Skeletal muscle cell (primary cell): ENCODE results near the gene TRIM2.

Experiments used
- DNase-seq: peaks from one replicate; pipeline ENCODE4 v3.0.0-alpha.2; 2010; ENCODE audit warnings: low read depth
- H3K4me3 ChIP-seq: 2 replicates; pipeline ENCODE4 v1.5.1; 2011; ENCODE audit warnings: low read depth, mild to moderate bottlenecking, control low read depth, low read length, moderate library complexity

Gene TRIM2

DNA sequence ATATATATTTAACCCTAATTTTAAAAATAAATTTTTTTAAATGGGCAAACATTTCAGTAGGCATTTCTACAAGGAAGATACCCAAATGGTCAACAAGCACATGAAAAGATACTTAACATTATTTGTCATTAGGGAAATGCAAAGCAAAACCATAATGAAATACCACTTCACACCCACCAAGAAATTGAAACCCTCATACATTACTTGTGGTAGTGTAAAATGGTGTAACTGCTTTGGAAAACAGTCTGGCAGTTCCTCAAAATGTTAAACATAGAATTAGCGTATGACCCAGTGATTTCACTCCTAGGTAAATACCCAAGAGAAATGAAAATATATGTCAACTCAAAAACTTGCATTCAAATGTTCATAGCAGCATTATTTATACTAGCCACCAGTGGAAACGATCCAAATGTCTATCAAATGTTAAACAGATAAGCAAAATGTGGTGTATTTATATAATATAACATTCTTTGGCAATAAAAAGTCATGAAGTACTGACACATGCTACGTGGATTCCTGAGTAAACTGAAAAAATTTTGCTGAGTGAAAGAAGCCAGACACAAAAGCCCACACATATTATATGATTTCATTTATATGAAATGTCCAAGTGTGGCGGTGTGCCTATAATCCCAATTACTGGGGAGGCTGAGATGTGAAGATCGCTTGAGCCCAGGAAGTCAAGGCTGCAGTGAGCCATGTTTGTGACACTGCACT lies 16.6 kb downstream of the TRIM2 start:
- no peak overlapping the region for H3K4me3 ChIP-seq
- DNase-seq: no peak

DNA sequence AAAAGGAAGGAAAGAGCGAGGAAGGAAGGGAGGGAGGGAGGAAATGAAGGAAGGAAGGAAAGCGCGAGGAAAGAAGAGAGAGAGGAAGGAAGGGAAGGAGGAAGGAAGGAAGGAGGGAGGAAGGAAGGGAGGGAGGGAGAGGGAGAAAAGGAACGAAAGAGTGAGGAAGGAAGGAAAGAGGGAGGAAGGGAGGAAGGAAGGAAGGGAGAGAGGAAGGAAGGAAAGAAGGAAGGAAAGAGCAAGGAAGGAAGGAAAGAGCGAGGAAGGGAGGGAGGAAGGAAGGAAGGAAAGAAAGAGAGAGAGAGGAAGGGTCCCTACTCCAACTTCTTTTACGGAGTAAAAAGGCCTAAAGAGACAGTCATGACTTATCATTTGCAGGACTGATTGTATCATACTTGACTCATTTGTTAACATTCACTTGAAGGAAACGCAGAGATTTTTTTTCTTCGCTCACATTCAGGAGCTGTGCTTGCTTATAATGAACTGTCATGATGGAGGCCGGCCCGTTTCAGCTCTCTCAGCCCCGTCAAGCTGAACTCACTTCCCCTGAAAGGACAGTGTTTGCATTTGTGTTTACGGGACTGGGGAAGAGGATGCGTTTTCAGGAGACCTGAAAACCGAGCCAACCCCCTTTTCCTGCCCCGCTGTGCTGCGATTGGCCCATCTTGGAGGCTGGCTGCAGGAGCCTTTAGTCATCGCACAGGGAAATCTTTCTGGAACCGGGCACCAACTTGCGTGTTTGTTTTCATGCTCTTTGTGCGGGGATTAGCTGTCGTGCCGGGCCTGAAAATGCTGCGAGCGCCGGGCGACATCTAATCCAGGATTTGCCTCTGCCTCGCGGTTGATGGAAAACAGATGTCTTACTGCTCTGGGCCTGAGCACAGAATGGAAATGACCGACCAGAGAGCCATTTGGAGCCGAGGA lies 17.8 kb downstream of the TRIM2 start:
- DNase-seq: peak; percentile 60
- peak overlapping the region; percentile 62 for H3K4me3 ChIP-seq

DNA sequence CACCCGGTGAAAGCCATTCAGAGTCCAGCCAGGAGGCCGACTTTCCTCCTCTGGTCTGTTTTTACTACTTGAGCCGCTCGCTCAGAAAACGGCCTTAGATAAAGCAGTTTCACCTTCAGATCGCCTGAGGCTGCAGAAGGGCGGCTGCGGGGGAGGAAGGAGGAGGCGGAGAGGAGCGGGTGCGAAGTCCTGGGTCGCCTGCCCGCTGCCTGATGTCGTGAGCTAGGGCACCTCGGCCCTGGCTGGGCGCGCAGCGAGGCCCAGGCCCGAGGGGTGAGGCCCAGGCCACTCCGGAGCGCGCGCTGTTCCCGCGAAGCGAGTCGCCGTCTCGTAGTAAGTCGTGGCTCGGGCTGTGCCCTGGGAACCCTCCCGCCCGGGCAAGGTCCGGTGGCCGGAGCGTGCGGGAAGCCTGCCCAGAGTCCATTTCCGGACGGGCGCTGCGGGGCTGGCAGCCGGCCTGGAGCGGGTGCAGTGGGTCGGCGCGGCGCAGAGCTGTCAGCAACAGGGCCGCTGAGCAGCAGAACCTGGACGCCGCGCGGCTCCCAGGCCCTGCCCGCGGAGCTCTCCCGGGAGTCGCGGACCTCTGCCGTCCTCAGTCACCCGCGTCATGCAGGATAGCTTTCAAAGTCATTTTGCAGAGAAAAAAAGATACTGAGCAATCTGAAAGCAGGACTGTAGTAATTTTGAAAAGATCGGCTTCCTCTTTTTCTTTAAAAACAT lies 18.6 kb downstream of the TRIM2 start:
- DNase-seq: no peak
- peak overlapping the region; percentile 62 for H3K4me3 ChIP-seq

DNA sequence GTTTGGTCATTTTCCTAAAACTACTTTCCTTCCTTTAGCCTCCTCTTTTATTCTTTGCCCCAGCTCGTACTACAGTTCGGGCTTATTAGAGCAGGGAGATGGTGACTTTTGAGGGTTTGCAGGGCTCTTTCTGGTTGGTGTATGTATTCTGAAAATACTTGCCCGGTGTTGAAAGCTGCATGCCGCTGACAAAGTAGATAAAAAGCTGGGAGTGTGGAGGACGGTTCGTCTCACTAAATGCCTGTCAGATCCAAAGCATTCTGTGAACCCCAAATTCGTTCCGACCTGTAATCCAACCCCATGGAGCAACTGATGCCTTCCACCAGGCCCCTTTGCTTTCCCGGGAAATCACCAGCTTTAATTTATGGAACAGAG lies 19.2 kb downstream of the TRIM2 start:
- DNase-seq: no peak
- peak overlapping the region; percentile 62 for H3K4me3 ChIP-seq

DNA sequence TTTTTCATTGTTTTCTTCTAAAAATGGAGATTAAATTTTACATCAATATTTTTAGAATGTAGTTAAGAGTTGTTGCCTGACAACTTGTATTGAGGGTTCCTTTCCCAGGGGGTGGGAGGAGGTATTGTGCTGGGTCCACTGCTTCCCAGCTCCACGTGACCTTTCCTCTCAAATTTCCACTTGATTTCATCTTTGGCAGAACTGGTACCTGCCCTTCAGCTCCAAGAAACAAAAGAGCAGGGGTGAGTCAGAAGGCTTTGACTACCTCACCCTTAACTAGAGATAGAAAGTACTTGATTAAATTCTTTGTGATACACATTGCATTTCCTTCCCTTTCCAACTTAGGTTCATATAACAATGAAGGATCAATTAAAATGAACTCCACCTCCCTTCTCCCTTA lies 19.7 kb downstream of the TRIM2 start:
- H3K4me3 ChIP-seq: peak overlapping the region; percentile 62
- DNase-seq: no peak

DNA sequence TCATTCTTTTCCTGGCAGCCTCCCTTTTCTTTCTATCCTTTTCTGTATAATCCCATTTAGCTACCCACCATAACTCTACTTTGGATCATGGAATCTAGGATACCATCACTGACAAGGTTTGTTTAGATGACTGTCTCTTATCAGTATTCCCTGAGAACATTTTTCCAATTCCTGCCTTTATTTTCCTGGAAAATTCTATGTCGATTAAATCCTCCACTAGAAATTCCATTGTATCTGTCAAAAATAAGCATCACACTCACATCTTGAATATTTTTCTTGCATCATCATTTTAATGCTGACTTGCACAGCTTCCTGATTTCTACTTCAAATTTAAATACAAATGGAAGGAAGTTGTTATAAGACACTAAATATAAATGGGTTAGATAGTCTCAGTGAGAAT lies 20.2 kb downstream of the TRIM2 start:
- no peak for DNase-seq
- no peak overlapping the region for H3K4me3 ChIP-seq

- H3K4me3 ChIP-seq: no peak overlapping the region
- no peak for DNase-seq
These were observed 23.3 kb downstream of the TRIM2 start for GRCh38 chr4:153227469-153228075.

DNA sequence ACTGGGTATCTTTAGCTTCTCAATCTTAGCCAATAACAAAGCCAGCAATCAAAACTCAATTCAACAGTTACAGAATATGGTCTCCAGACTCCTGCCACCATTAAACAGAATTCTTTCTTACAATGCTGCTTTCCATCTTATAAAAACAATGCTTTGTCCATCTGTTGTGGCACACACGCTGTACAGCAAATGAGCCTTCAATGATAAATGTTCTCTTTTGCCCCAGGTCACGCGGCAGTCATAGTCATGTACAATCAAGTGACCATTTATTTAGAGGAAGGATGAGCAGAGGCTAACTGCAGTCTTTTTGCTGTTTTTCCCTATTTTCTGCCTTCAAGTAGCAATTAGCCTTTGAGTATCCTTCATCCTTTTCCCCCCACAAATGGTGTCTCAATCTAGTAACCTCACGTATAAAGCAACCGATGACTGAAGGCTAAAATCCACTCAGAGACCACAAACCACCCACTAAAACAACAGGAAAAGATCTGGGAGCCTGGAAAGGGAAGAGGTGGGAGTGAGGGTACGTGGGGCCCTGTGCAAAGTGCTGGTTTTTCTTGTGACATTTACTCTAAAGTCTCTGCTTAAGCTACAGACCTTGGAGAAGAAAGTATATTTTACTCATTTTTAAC lies 24.4 kb downstream of the TRIM2 start:
- H3K4me3 ChIP-seq: no peak overlapping the region
- no peak for DNase-seq

DNA sequence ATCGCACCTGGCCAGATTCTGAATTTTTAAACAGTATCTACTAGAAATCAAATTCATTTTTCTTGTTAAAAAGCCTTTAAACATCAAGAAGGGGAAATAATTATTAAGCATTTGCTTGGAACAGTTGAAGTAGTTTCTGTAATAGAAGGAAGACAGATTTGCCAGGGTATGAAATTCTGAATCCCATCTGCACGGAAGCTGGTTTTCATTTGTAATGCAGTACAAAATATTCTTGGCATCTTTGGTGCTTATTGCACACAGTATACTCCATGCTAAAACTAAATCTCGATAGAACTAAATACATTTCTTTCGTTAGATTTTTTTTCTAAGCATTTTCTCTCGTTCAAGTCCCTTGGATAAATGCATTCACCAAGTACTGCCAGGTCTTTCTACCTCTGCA lies 25.3 kb downstream of the TRIM2 start:
- no peak overlapping the region for H3K4me3 ChIP-seq
- no peak for DNase-seq

DNA sequence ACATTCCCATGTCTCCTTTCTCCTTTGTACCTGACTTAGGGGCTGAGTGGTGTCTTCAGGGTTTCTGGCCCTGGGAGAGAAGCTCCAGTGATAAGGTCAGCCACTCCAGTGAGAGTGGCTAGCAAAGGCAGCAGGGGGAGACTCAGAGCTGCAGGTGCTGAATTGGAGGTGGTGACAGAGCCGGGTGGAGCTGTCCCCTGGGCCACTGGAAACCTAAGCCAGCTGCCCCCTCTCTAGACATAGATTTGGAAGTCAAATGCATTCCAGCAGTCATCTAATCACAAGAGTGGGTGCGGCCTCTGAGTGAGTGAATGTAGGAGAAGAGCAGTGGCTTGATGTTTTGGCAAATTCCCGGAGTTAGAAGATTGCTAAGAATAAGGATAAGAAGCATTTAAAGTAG lies 28.5 kb downstream of the TRIM2 start:
- H3K4me3 ChIP-seq: no peak overlapping the region
- DNase-seq: no peak

DNA sequence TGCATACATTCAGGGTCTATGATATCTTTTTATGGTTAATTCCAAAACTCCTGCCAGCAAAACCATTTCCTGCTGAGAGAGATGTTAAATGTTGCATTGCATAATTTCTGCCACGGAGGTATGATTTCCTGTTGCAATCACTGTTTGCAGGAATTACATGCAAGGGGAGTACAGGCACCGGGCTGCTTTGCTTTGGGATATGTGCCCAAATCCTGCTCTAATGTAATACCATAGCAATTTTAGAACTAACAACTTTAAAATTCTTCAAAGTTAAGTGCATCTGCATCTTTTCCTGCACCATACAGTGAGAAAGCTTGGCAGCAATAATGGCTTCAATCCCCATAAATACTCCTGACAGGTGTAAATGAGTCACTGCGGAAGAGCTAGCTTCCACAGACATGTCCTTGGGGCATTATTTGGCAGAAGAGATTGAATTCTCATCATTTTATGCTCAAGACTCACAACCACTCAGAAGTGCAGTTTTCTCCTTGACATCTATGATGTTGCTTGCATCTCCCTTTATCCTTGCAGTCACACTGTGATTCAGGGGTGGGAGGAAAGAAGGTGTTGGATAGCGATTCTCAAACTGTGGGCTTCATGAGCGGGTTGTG lies 29.6 kb downstream of the TRIM2 start:
- H3K4me3 ChIP-seq: no peak overlapping the region
- peak; percentile 94 for DNase-seq

- H3K4me3 ChIP-seq: no peak overlapping the region
- no peak for DNase-seq
These were observed 30.6 kb downstream of the TRIM2 start for GRCh38 chr4:153234885-153235284.

DNA sequence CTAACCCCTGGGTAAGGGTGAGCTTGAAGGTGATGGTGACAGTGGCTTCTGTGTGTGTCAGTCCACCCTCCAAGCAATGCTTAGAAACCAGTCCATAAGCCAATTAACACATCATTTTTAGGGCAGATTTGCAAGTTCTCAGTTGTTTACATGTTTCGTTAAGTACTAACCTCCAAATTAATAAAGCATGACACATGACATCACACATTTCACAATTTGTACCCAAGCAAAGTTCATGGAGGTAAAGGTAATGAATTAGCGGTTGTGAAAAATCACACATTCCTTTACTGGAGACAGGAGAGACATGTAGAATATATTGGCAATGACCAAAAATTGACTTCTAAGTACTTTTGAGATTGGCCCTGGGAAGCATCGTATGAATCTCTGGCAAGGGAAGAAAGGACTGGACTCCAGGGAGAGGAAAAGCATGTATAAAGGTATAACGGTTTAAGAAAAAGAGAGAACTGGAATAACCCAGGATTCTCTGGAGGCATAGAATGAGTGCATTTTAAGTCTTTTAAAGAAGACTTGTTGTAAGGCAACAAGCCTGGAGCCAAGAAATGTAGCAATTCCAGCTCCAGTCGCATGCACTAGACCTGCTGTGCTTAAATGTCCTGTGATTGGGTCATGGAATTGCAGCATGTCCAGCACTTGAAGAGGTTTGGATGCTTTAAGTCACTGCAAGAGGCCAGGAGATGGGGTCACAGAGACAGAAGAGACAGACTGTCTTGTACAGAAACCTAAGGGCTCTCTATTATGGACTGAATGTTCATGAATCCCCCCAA lies 34.1 kb downstream of the TRIM2 start:
- no peak overlapping the region for H3K4me3 ChIP-seq

GRCh38 chr4:153239409-153239808 lies 35.2 kb downstream of the TRIM2 start:
- no peak for DNase-seq
- no peak overlapping the region for H3K4me3 ChIP-seq

More for the DNA sequence above, 34.1 kb downstream of the TRIM2 start:
- DNase-seq: no peak

DNA sequence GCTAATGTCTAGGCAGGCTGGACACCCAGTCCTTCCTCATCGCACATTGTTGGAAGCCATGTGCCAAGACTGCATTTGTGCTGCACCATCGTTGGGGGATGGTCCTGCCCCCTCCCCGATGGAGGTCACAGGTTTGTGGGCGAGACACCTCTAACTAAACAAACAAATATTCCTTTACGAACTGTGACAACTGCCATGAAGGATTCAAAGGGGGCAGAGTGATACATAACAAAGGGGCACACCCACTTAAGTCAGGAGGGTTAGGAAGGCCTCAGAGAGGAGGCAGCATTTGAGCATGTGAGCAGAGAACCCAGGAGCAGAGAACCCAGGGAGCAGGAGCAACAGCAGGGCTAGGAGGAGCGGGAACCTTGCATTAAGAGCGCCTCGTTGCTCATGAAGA lies 37.1 kb downstream of the TRIM2 start:
- no peak for DNase-seq
- H3K4me3 ChIP-seq: no peak overlapping the region

DNA sequence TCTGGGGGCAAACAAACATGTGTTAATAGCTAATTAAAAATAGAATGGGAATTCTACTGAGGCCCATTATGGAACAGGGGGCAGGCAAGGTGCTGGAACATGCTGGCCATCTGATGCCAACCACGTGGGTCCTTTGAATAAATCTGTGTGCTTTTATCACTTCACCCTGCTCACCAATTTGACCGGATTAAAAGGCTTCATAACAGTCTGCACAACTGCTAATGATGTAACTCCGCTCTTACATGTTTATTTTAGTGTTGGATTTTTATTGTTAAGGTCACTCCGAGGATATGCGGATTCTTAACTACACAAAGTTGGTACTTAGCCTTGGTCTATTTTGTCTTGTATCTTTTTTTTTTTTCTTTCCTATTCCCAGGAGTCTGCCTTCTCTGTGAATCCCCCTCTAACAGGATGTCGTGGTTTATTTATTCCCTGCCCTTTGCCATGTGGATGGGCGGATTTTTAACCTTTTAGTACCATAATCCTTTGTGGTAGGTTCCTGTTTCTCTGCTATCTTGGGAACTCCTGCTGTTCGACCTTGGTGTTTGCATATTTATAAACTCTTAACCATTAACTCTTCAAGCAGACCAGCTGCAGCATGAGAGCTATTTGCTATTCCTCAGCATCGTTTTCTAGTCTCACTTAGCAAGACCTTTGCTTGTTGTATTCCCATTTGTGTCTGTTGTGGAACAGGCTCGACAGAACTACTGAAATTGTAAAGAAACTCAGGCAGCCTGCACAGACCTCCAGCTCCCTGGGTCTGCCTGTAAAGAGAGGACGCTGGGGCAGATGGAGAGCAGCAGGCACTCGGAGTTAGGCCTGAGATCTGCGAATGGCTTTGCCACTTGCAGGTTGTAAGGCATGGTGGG lies 38.0 kb downstream of the TRIM2 start:
- H3K4me3 ChIP-seq: no peak overlapping the region
- no peak for DNase-seq

DNA sequence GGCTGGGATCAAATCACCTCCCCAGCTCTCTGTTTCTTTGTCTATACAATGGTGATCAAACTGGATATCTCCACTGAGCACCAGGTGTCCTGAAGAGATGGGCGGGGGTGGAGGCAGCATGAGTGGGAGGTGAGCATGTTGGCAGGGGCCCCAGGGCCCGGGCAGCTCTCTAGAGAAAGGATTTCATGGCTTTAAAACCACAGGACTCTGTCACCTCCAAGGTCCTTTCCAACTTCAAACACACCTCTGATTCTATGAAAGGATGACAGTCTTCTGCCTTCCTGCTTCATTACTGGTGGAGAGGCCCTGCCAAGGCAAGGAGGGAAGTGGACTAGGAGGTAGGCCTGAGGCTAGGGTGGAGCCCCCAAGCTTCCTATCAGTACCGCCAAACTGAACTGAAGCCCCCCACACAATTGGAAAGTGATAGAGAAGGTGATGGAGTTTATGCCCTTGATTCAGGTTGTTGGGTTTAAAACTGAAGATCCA lies 38.6 kb downstream of the TRIM2 start:
- no peak for DNase-seq

More for the DNA sequence above, 38.6 kb downstream of the TRIM2 start:
- no peak overlapping the region for H3K4me3 ChIP-seq
